Heart left ventricle (tissue), 16 donors: ENCODE measurements around the gene TKFC. TPM values are rescaled to one million over a fixed set of nuclear protein-coding genes. Genes with fewer than 3 reads are reported as not detected.

Experiments
- ATAC-seq, 4 donors: fragments of 200-7000 bp; cut with Tn5 transposase; one replicate each; pipeline ENCODE4 v1.9.1; 2020 to 2022; ENCODE audit warnings: moderate library complexity in 4 of 4, mild to moderate bottlenecking in 3 of 4, moderate number of reproducible peaks in 1 of 4
- DNase-seq, 5 donors: peaks; one replicate each; pipeline ENCODE4 v3.0.0-alpha.2; 2020
- H3K27ac ChIP-seq, 12 donors: fragments of 200-600 bp; sonication (generic) in 4 of 12; one replicate each; pipeline versions ENCODE4 v1.5.0 to v1.8.0; 2016 to 2022; ENCODE audit warnings: mild to moderate bottlenecking in 2 of 12
- H3K27me3 ChIP-seq, 9 donors: fragments of 200-600 bp; sonication (generic) in 2 of 9; one replicate each; pipeline versions ENCODE4 v1.5.1 to v1.8.0; 2016 to 2022; ENCODE audit warnings: mild to moderate bottlenecking in 3 of 9
- H3K36me3 ChIP-seq, 9 donors: fragments of 200-600 bp; sonication (generic) in 2 of 9; one replicate each; pipeline versions ENCODE4 v1.5.0 to v1.8.0; 2018 to 2022; ENCODE audit warnings: mild to moderate bottlenecking in 2 of 9
- H3K4me1 ChIP-seq, 12 donors: fragments of 200-600 bp; sonication (generic) in 4 of 12; one replicate each; pipeline versions ENCODE4 v1.5.0 to v1.8.0; 2016 to 2022; ENCODE audit warnings: mild to moderate bottlenecking in 3 of 12
- H3K4me3 ChIP-seq, 12 donors: fragments of 200-600 bp; sonication (generic) in 4 of 12; one replicate each; pipeline versions ENCODE4 v1.5.0 to v1.8.0; 2017 to 2022; ENCODE audit warnings: mild to moderate bottlenecking in 9 of 12, moderate library complexity in 4 of 12
- H3K9me3 ChIP-seq, 12 donors: fragments of 200-600 bp; sonication (generic) in 4 of 12; one replicate each; pipeline versions ENCODE4 v1.5.0 to v1.8.0; 2016 to 2022; ENCODE audit warnings: mild to moderate bottlenecking in 1 of 12
- POLR2A ChIP-seq, 2 donors: fragments of 450-650 bp; IDR thresholded peaks; one replicate each; pipeline ENCODE4 v1.6.1; 2017; ENCODE audit warnings: antibody characterized with exemption in 2 of 2, mild to moderate bottlenecking in 2 of 2, moderate library complexity in 2 of 2
- WGBS, 4 donors: extraction: QIAGEN DNeasy Blood & Tissue Kit in 2 of 4; methylation state at CpG; one replicate each; pipeline versions ENCODE4 v1.1.5 to v1.1.7; 2013 to 2018; 5-methylcytosine and 5-hydroxymethylcytosine counted together
- intact Hi-C, 10 donors: fragments of 100-400 bp; cut with DNase I; formaldehyde crosslinking; loops; one replicate each; pipeline versions ENCODE4 v1.11.1 to v1.14.2; 2022
- polyA plus RNA-seq, 2 donors: library from polyadenylated mRNA; stranded (reverse); fragments of 200-250 nt; gene quantifications; one replicate each; pipeline ENCODE4 v1.2.3, GENCODE V29; 2013
- total RNA-seq, 9 donors: library from RNA; depleted of rRNA in 2 of 9; stranded (reverse); fragments of >200 nt in 2 of 9; fragmentation: NEBNext Ultra II Directional in 3 of 9; extraction: Animal tissue kit (Norgen Biotek cat#: 25700) in 3 of 9; gene quantifications; one replicate each; pipeline versions ENCODE4 v1.1.0 to v1.2.4, GENCODE V29; 2016 to 2023
- TF ChIP-seq, protein P1 (sequence below), 12 donors: fragments of 200-600 bp; sonication (generic) in 4 of 12; IDR thresholded peaks; one replicate each; pipeline versions ENCODE4 v1.5.0 to v1.8.0; 2018 to 2022; ENCODE audit warnings: antibody characterized with exemption in 12 of 12, mild to moderate bottlenecking in 5 of 12
- donor health status: ischemic (EF 13 %, LVEDD 7.1; RV severe dilation, severe dysfunction).
- donor health status: healthy with polysubstance abuse.
- donor health status: DM: no; HTN: yes; CAD: no.
- donor health status: DM: no; HTN: no; CAD: no.
- donor health status: ischemic (EF 25% LVEDD 6.9; RV normal size, moderate dysfunction).
- donor health status: ischemic (EF 25% LVEDD 5.7; RV mildly dilated, moderate dysfunction).
- donor health status: healthy.
- donor health status: DM: yes; HTN: yes; CAD: no.
- donor health status: ischemic (EF 35%, LVEDD 5.7; RV mildly dilated, moderate dysfunction).
- donor health status: nonischemic (EF 11% LVEDD 7.7; RV severe dilation, severe dysfunction).
- donor health status: DM: yes; HTN: yes; CAD: no.
- donor health status: PGD.
- donor health status: ischemic (EF 29% LVEDD 5.4; RV normal size, mild dysfunction).
- donor health status: nonischemic (EF 23%, LVEDD 6.1; RV moderate dilation, normal function).

Gene TKFC
- total and polyA plus RNA-seq, 11 donors: 10.0 to 31.2 (median 16.2) TPM

DNA sequence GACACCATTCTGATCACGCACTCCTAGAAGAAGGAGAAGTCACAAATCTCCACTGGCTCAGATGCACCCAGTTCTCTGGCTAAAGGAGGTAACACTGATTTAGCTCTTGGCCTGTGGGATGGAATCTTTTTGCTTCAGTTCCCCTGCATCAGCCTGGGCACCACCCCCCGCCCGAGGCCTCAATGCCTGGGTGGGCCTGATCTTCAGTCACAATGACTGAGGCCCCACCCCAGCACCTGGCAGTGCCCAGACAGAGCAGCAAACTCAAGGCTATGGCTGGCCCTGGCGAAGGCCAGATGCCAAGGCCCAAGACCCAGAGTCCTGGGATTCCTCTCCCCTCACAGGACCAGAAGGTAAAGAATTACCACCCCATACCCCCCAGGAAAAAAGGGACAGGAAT is 23.7 kb downstream of the TKFC start:
- Histone ChIP-seq H3K4me3 (no peak overlapping the region), H3K9me3 (no peaks in the 10 kb centered on the region), H3K27ac (peak overlapping the region in 1 of 12 donors; percentile 15), H3K27me3 (no peaks in the 10 kb centered on the region), H3K4me1 (peaks cover 0 to 47% (median 18%) of the 10 kb centered on the region in 12 donors), H3K36me3 (peaks cover 0 to 47% (median 19%) of the 10 kb centered on the region in 9 donors)
- DNase-seq: no peak
- ATAC-seq: no peak
- WGBS, 4 donors: 93 to 100% (median 97%) methylated on average over 4 of the region's 4 CpGs
- intact Hi-C loops: no loop called here
- TF ChIP-seq POLR2A (IDR thresholded peaks at IDR 0.05): no peak
- TF ChIP-seq, protein P1, sequence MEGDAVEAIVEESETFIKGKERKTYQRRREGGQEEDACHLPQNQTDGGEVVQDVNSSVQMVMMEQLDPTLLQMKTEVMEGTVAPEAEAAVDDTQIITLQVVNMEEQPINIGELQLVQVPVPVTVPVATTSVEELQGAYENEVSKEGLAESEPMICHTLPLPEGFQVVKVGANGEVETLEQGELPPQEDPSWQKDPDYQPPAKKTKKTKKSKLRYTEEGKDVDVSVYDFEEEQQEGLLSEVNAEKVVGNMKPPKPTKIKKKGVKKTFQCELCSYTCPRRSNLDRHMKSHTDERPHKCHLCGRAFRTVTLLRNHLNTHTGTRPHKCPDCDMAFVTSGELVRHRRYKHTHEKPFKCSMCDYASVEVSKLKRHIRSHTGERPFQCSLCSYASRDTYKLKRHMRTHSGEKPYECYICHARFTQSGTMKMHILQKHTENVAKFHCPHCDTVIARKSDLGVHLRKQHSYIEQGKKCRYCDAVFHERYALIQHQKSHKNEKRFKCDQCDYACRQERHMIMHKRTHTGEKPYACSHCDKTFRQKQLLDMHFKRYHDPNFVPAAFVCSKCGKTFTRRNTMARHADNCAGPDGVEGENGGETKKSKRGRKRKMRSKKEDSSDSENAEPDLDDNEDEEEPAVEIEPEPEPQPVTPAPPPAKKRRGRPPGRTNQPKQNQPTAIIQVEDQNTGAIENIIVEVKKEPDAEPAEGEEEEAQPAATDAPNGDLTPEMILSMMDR (IDR thresholded peaks at IDR 0.05): no peak

DNA sequence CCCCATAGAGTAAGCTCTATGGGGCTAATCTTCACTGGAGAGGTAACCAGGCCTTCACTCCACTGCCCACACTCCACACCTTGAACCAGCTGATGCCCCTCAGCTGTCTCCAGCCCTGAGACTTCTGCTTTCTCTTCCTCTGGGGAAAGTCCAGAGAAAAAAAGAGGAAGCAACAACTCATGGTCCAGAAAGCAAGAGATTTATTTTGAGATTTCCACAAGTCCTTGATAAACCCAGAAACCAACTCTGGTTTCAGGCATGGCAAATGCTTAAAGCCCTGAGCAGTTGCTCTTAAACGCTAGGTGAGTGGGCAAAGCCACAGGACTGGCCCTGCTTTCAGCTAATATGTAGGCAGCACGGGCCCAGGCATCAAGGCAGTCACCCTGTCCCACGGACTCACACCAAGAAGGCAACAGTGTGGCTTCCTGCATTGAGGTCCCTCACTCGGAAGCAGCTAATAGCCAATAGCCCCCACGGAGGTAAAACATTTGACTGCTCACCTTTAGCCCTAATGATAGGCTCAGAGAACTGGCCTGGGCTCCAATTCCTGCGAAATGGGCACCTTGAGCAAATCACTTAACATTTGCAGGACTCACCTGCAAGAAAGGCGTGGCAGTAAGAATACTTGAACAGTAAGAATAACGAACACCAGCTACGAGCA is 24.3 kb downstream of the TKFC start:
- Histone ChIP-seq H3K27me3 (no peaks in the 10 kb centered on the region), H3K9me3 (no peaks in the 10 kb centered on the region), H3K27ac (peak overlapping the region in 1 of 12 donors; percentile 86), H3K4me1 (peaks cover 0 to 47% (median 18%) of the 10 kb centered on the region in 12 donors), H3K4me3 (peak overlapping the region in 1 of 12 donors; percentile 5), H3K36me3 (peaks cover 0 to 41% (median 15%) of the 10 kb centered on the region in 9 donors)
- 91 to 94% (median 94%) methylated on average over 7 to 9 of the region's 9 CpGs for WGBS, 4 donors
- DNase-seq (no peak), ATAC-seq (no peak)
- intact Hi-C loops: no loop called here
- TF ChIP-seq POLR2A (IDR thresholded peaks at IDR 0.05): no peak
- TF ChIP-seq, protein P1 (IDR thresholded peaks at IDR 0.05): no peak

DNA sequence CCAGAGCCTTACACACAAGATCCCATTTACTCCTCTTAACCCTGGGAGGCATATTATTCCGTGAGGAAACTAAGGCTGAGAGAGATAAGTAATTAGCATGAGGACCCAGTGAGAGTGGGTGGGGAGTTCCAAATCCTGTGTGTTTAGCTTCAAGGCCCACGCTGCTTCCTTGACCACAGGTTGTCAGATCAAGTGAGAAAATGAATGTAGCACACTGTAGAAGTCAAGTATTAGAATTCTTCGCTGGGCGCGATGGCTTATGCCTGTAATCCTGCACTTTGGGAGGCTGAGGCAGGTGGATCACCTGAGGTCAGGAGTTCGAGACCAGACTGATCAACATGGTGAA is 24.8 kb downstream of the TKFC start:
- ATAC-seq (no peak), DNase-seq (no peak)
- H3K9me3 ChIP-seq: no peaks in the 10 kb centered on the region
- peaks cover 0 to 50% (median 21%) of the 10 kb centered on the region in 12 donors for H3K4me1 ChIP-seq
- intact Hi-C loops: no loop called here
- H3K27me3 ChIP-seq: no peaks in the 10 kb centered on the region
- TF ChIP-seq POLR2A (IDR thresholded peaks at IDR 0.05): no peak
- TF ChIP-seq, protein P1 (IDR thresholded peaks at IDR 0.05): no peak
- H3K4me3 ChIP-seq: peak overlapping the region in 1 of 12 donors; percentile 5
- peaks cover 0 to 36% (median 11%) of the 10 kb centered on the region in 9 donors for H3K36me3 ChIP-seq
- WGBS, 4 donors: 94 to 99% (median 97%) methylated on average over 6 of the region's 6 CpGs
- peak overlapping the region in 1 of 12 donors; percentile 86 for H3K27ac ChIP-seq

DNA sequence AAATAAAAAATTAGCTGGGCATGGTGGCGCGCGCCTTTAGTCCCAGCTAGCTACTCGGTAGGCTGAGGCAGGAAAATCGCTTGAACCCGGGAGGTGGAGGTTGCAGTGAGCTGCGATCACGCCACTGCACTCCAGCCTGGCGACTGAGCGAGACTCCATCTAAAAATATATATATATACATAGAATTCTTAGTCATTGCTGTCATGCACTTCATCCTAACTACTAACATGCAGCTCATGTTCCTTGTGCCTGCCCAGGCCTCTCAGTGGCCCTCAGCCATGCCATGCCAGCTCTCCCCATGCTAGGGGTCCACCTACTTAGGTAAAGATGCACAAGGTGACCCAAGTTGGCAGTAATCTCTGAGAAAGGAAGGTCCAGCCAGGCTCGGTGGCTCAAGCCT is 25.5 kb downstream of the TKFC start:
- intact Hi-C loops: no loop called here
- H3K36me3 ChIP-seq: peaks cover 0 to 29% (median 4%) of the 10 kb centered on the region in 9 donors
- ATAC-seq (no peak), DNase-seq (no peak)
- TF ChIP-seq, protein P1 (IDR thresholded peaks at IDR 0.05): no peak
- no peak for TF ChIP-seq POLR2A (IDR thresholded peaks at IDR 0.05)
- no peaks in the 10 kb centered on the region for H3K27me3 ChIP-seq
- no peaks in the 10 kb centered on the region for H3K9me3 ChIP-seq
- 95 to 99% (median 97%) methylated on average over 11 of the region's 11 CpGs for WGBS, 4 donors
- peaks cover 0 to 57% (median 27%) of the 10 kb centered on the region in 12 donors for H3K4me1 ChIP-seq
- no peak overlapping the region for H3K4me3 ChIP-seq
- H3K27ac ChIP-seq: no peak overlapping the region
